Small intestine (tissue), 7 donors: Measurements from ENCODE around the gene FUOM. TPM values are rescaled to one million over a fixed set of nuclear protein-coding genes. Genes with fewer than 3 reads are reported as not detected.
A peak's percentile ranks its signal among the peaks of the same experiment; 100 is the strongest.

Source experiments
- DNase-seq, 2 donors: peaks; one replicate each; pipeline versions ENCODE4 v3.0.0 to v3.0.0-alpha.2; 2013
- FAIRE-seq: peaks from 2 replicates; lab custom pipeline; 2012; peaks lifted over from hg19 to GRCh38; lab: Jason Lieb, UNC
- H3K27ac ChIP-seq, 3 donors: one replicate each; pipeline ENCODE4 v1.5.1; 2013; ENCODE audit warnings: low read length in 2 of 3, mild to moderate bottlenecking in 2 of 3, control low read depth in 1 of 3, inconsistent platforms in 1 of 3, low read depth in 1 of 3, moderate library complexity in 1 of 3
- H3K27me3 ChIP-seq, 3 donors: one replicate each; pipeline ENCODE4 v1.6.1; 2013; ENCODE audit warnings: low read length in 3 of 3, inconsistent platforms in 1 of 3; ENCODE audit not compliant: control insufficient read depth in 3 of 3, insufficient read depth in 3 of 3
- H3K36me3 ChIP-seq, 3 donors: one replicate each; pipeline ENCODE4 v1.6.1; 2013; ENCODE audit warnings: low read length in 3 of 3, inconsistent platforms in 1 of 3, low read depth in 1 of 3, mild to moderate bottlenecking in 1 of 3, moderate library complexity in 1 of 3; ENCODE audit not compliant: control insufficient read depth in 3 of 3, insufficient read depth in 2 of 3
- H3K4me1 ChIP-seq, 3 donors: one replicate each; pipeline ENCODE4 v1.6.1; 2013; ENCODE audit warnings: low read length in 2 of 3, inconsistent platforms in 1 of 3, low read depth in 1 of 3, mild to moderate bottlenecking in 1 of 3, moderate library complexity in 1 of 3; ENCODE audit not compliant: control insufficient read depth in 3 of 3, insufficient read depth in 2 of 3
- H3K4me3 ChIP-seq, 3 donors: one replicate each; pipeline ENCODE4 v1.5.1; 2013; ENCODE audit warnings: low read length in 3 of 3, control low read depth in 1 of 3, inconsistent platforms in 1 of 3, low read depth in 1 of 3, mild to moderate bottlenecking in 1 of 3, moderate library complexity in 1 of 3
- H3K9me3 ChIP-seq, 2 donors: one replicate each; pipeline ENCODE4 v1.6.1; 2013; ENCODE audit warnings: low read depth in 1 of 2, low read length in 1 of 2; ENCODE audit not compliant: control insufficient read depth in 2 of 2, insufficient read depth in 1 of 2
- WGBS, 3 donors: extraction: QIAGEN DNeasy Blood & Tissue Kit; methylation state at CpG; one replicate each; pipeline ENCODE4 v1.1.7; 2013; 5-methylcytosine and 5-hydroxymethylcytosine counted together
- polyA plus RNA-seq, 4 donors: library from polyadenylated mRNA; stranded (reverse) in 3 of 4; unstranded in 1 of 4; fragments of 200-250 nt in 3 of 4; fragments of 120-200 nt in 1 of 4; gene quantifications; one replicate each; pipeline versions ENCODE4 v1.2.1 to v1.2.3, GENCODE V29; 2013
- donor health status: healthy with polysubstance abuse.
- donor health status: control.
- donor health status: control.
- donor health status: Bipolar disorder and iron deficiency.
- donor health status: healthy.

FUOM gene
- polyA plus RNA-seq, 4 donors, result 62.5 to 320 (median 165) TPM

- Histone ChIP-seq H3K27ac (peak overlapping the region in 2 of 3 donors; percentile 12 to 94), H3K27me3 (no peaks in the 10 kb centered on the region), H3K36me3 (peaks cover 0 to 65% (median 10%) of the 10 kb centered on the region in 3 donors), H3K4me3 (no peak overlapping the region), H3K4me1 (peaks cover 0 to 7% (median 3%) of the 10 kb centered on the region in 3 donors), H3K9me3 (no peaks in the 10 kb centered on the region)
- DNase-seq, result no peak
- no peak for FAIRE-seq
- 84 to 93% (median 91%) methylated on average over 8 to 12 of the region's 12 CpGs for WGBS, 3 donors
Measured at GRCh38 chr10:133401500-133401899, 43.7 kb upstream of the FUOM start.

GRCh38 chr10:133400624-133401424 is 43.0 kb upstream of the FUOM start:
- H3K27me3 ChIP-seq, result no peaks in the 10 kb centered on the region
- WGBS, 3 donors, result 55 to 68% (median 58%) methylated on average over 10 of the region's 10 CpGs
- no peak overlapping the region for H3K4me3 ChIP-seq
- DNase-seq (peak in 1 of 2 donors; percentile 19), FAIRE-seq (no peak)
- peaks cover 0 to 69% (median 10%) of the 10 kb centered on the region in 3 donors for H3K36me3 ChIP-seq
- H3K27ac ChIP-seq, result peak overlapping the region in 2 of 3 donors; percentile 12 to 94
- peaks cover 0 to 7% (median 3%) of the 10 kb centered on the region in 3 donors for H3K4me1 ChIP-seq
- no peaks in the 10 kb centered on the region for H3K9me3 ChIP-seq

- no peaks in the 10 kb centered on the region for H3K27me3 ChIP-seq
- peaks cover 0 to 75% (median 10%) of the 10 kb centered on the region in 3 donors for H3K36me3 ChIP-seq
- DNase-seq (no peak), FAIRE-seq (no peak)
- H3K4me3 ChIP-seq, result no peak overlapping the region
- peaks cover 0 to 7% (median 3%) of the 10 kb centered on the region in 3 donors for H3K4me1 ChIP-seq
- WGBS, 3 donors, result 95 to 97% (median 96%) methylated on average over 18 to 19 of the region's 19 CpGs
- H3K9me3 ChIP-seq, result no peaks in the 10 kb centered on the region
- H3K27ac ChIP-seq, result no peak overlapping the region
Measured at GRCh38 chr10:133399123-133399601, 41.3 kb upstream of the FUOM start.

GRCh38 chr10:133397938-133398337 is 40.1 kb upstream of the FUOM start:
- DNase-seq (no peak), FAIRE-seq (no peak)
- H3K27ac ChIP-seq, result no peak overlapping the region
- no peaks in the 10 kb centered on the region for H3K9me3 ChIP-seq
- 97 to 99% (median 98%) methylated on average over 7 of the region's 7 CpGs for WGBS, 3 donors
- H3K4me1 ChIP-seq, result peaks cover 0 to 8% (median 3%) of the 10 kb centered on the region in 3 donors
- no peaks in the 10 kb centered on the region for H3K27me3 ChIP-seq
- H3K36me3 ChIP-seq, result peaks cover 0 to 66% (median 7%) of the 10 kb centered on the region in 3 donors
- H3K4me3 ChIP-seq, result no peak overlapping the region

- DNase-seq (no peak), FAIRE-seq (no peak)
- H3K4me3 ChIP-seq, result no peak overlapping the region
- H3K9me3 ChIP-seq, result no peaks in the 10 kb centered on the region
- H3K36me3 ChIP-seq, result peaks cover 0 to 55% (median 8%) of the 10 kb centered on the region in 3 donors
- H3K4me1 ChIP-seq, result peaks cover 0 to 8% (median 3%) of the 10 kb centered on the region in 3 donors
- H3K27ac ChIP-seq, result no peak overlapping the region
- WGBS, 3 donors, result 95 to 96% (median 96%) methylated on average over 19 of the region's 19 CpGs
- no peaks in the 10 kb centered on the region for H3K27me3 ChIP-seq
Measured at GRCh38 chr10:133396035-133396624, 38.3 kb upstream of the FUOM start.

GRCh38 chr10:133394801-133395221 is 37.0 kb upstream of the FUOM start:
- H3K4me3 ChIP-seq, result peak overlapping the region; percentile 75 to 78 (median 75)
- no peak for FAIRE-seq
- peak overlapping the region; percentile 78 to 94 (median 86) for H3K27ac ChIP-seq
- peak in 1 of 2 donors; percentile 22 for DNase-seq
- no peaks in the 10 kb centered on the region for H3K9me3 ChIP-seq
- peaks cover 0 to 54% (median 10%) of the 10 kb centered on the region in 3 donors for H3K36me3 ChIP-seq
- H3K4me1 ChIP-seq, result peaks cover 0 to 2% (median 0%) of the 10 kb centered on the region in 3 donors
- no peaks in the 10 kb centered on the region for H3K27me3 ChIP-seq
- WGBS, 3 donors, result 14 to 25% (median 20%) methylated on average over 21 of the region's 21 CpGs

- Histone ChIP-seq H3K27me3 (no peaks in the 10 kb centered on the region), H3K27ac (peak within 1 kb of the TSS; percentile 78 to 94 (median 86)), H3K9me3 (no peaks in the 10 kb centered on the region), H3K4me1 (peaks cover 0 to 2% (median 0%) of the 10 kb centered on the region in 3 donors), H3K4me3 (peak within 1 kb of the TSS; percentile 75 to 78 (median 75)), H3K36me3 (peaks cover 0 to 52% (median 8%) of the 10 kb centered on the region in 3 donors)
- 0 to 1% (median 0%) methylated on average over 40 to 69 of the region's 69 CpGs for WGBS, 3 donors
- DNase-seq, result peak; percentile 95 to 97
- FAIRE-seq, result no peak
Measured at GRCh38 chr10:133394064-133394663, 36.3 kb upstream of the FUOM start, which contains the start of gene MTG1. Gene MTG1 (plus strand): TSS chr10:133394157. CDS start chr10:133394221, 64 bp downstream.
